SH-SY5Y (cell line): ENCODE results near the gene CBX6.

ENCODE experiments used
- GATA2 ChIP-seq: IDR thresholded peaks from 2 replicates; pipeline ENCODE4 v1.6.1; 2011; ENCODE audit warnings: mild to moderate bottlenecking, low read depth, low read length
- GATA3 ChIP-seq: IDR thresholded peaks from 2 replicates; pipeline ENCODE4 v1.6.1; 2011; ENCODE audit warnings: low read depth, mild to moderate bottlenecking, low read length, moderate library complexity

DNA sequence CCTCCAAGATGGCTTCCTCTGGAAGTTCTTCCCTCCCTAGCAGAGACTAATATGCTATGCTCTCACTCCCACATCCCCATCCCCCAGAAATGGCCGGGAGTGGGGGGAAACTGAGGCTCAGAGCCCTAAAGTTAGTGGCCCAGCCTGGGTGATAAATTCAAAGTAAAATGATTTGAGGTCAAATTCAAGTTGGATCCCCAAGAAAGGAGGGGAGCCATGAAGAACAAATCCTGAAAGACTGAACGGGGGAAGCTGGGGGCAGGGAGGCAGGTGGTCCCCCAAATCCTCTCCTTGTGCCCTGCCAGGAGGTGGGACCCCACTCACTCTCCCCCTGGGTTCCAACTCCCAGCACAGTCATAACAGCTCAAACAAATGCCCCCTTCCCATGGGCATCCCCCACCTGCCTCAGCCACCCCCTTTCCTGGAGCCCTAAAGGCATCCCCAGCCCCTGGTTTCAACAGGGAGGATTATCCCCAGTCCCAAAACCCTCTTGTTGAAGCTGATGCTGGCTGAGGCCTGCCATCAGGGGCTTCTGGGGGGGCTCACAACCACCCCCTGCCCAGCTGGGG lies 1.1 kb downstream of the CBX6 start:
- TF ChIP-seq GATA2 (no peak), GATA3 (no peak)
